Subcutaneous adipose tissue (tissue), 4 donors: ENCODE measurements around the gene KCNQ5. TPM values are rescaled to one million over a fixed set of nuclear protein-coding genes. Genes with fewer than 3 reads are reported as not detected.

Experiments
- CTCF ChIP-seq: fragments of 450-650 bp; IDR thresholded peaks from one replicate; pipeline ENCODE4 v1.5.1; 2016; ENCODE audit warnings: low read depth, mild to moderate bottlenecking, control low read depth, antibody characterized with exemption, moderate library complexity
- total RNA-seq, 4 donors: library from RNA; depleted of rRNA; stranded (reverse); fragments of >200 nt; gene quantifications; one replicate each; pipeline ENCODE4 v1.1.0, GENCODE V29; 2016

KCNQ5 gene
- total RNA-seq, 4 donors from 2014 or later, result 0.17 TPM; not detected in 3

GRCh38 chr6:72916906-72917305, 295.0 kb downstream of the KCNQ5 start:
- TF ChIP-seq CTCF, result no peak

- TF ChIP-seq CTCF, result no peak
Observed at GRCh38 chr6:72922401-72922800, 300.5 kb downstream of the KCNQ5 start.

- TF ChIP-seq CTCF, result no peak
Observed at GRCh38 chr6:72925136-72925535, 303.3 kb downstream of the KCNQ5 start.

GRCh38 chr6:72930556-72931132, 308.8 kb downstream of the KCNQ5 start:
- no peak for TF ChIP-seq CTCF

GRCh38 chr6:72931325-72931887, 309.5 kb downstream of the KCNQ5 start:
- TF ChIP-seq CTCF, result no peak

GRCh38 chr6:72933233-72933632, 311.4 kb downstream of the KCNQ5 start:
- no peak for TF ChIP-seq CTCF

GRCh38 chr6:72936766-72937559, 315.1 kb downstream of the KCNQ5 start:
- TF ChIP-seq CTCF, result no peak
